H1 (cell line): ENCODE measurements around the gene RETSAT. TPM values are rescaled to one million over a fixed set of nuclear protein-coding genes. Genes with fewer than 3 reads are reported as not detected.

Experiments
- EZH2 ChIP-seq: fragments of 200-600 bp; sonication (generic); IDR thresholded peaks from 2 replicates; pipeline ENCODE4 v1.7.1; 2012; ENCODE audit warnings: low read depth, mild to moderate bottlenecking, moderate library complexity, low read length, inconsistent platforms; ENCODE audit not compliant: severe bottlenecking
- polyA plus RNA-seq, 7 experiments: library from polyadenylated mRNA; depleted of rRNA in 3 of 7; stranded (reverse) in 5 of 7; unstranded in 2 of 7; fragments of >200 nt in 5 of 7; fragments of 200-250 nt in 2 of 7; gene quantifications; 1 replicate in 5 of 7; 2 replicates in 1 of 7; 4 replicates in 1 of 7; pipeline versions ENCODE4 v1.2.1 to v1.2.3, GENCODE V29; 2011 to 2013; ENCODE audit warnings: missing spikeins in 2 of 7, mixed read lengths in 2 of 7
- total RNA-seq: library from RNA; stranded (reverse); fragmentation: NEBNext Ultra II Directional; extraction: Animal tissue kit (Norgen Biotek cat#: 25700); gene quantifications from 2 replicates; pipeline ENCODE4 v1.2.1, GENCODE V29; 2021

The RETSAT gene
- total and polyA plus RNA-seq, 2 of the 8 experiments (the other 6 are each of a cell fraction or from before 2014, with no cell fraction given), result 15.8 to 16.7 TPM

GRCh38 chr2:85376291-85377065 lies 22.1 kb upstream of the RETSAT start (continued):
- no peak for TF ChIP-seq EZH2
